Activated CD4-positive, alpha-beta T cell treated with anti-CD3 and anti-CD28 coated beads for 36 hours (primary cell): ENCODE data around the gene LSMEM2. TPM values are rescaled to one million over a fixed set of nuclear protein-coding genes. Genes with fewer than 3 reads are reported as not detected.
A peak's percentile ranks its signal among the peaks of the same experiment; 100 is the strongest.

Source experiments
- ATAC-seq: fragments of 200-7000 bp; cut with Tn5 transposase; one replicate; pipeline ENCODE4 v1.10.0; 2021; ENCODE audit warnings: mild to moderate bottlenecking, moderate library complexity
- CTCF ChIA-PET: fragments of 350-600 bp; sonication (Branson Sonifier 250); formaldehyde crosslinking; loops from one replicate; lab custom pipeline; 2021; ENCODE audit warnings: antibody characterized with exemption; lab: Charles Lee
- POLR2A ChIA-PET: fragments of 350-600 bp; sonication (Branson Sonifier 250); formaldehyde crosslinking; loops from one replicate; lab custom pipeline; 2021; ENCODE audit warnings: antibody characterized with exemption, inconsistent platforms; lab: Charles Lee
- DNase-seq: peaks from one replicate; pipeline ENCODE4 v3.0.0-alpha.2; 2020
- H3K27ac Mint-ChIP-seq: one replicate; pipeline ENCODE4 v1.8.0; 2021; ENCODE audit warnings: mixed read lengths
- H3K27me3 Mint-ChIP-seq: one replicate; pipeline ENCODE4 v1.8.0; 2021; ENCODE audit warnings: mixed read lengths
- H3K36me3 Mint-ChIP-seq: one replicate; pipeline ENCODE4 v1.8.0; 2021; ENCODE audit warnings: low read depth, mixed read lengths
- H3K4me1 Mint-ChIP-seq: one replicate; pipeline ENCODE4 v1.8.0; 2021; ENCODE audit warnings: mixed read lengths
- H3K4me3 Mint-ChIP-seq: one replicate; pipeline ENCODE4 v1.8.0; 2021; ENCODE audit warnings: mild to moderate bottlenecking, moderate library complexity, mixed read lengths
- H3K9me3 Mint-ChIP-seq: one replicate; pipeline ENCODE4 v1.8.0; 2021; ENCODE audit warnings: low read depth, mixed read lengths
- intact Hi-C, 2 experiments: fragments of 100-400 bp; cut with DNase I in 1 of 2; cut with micrococcal nuclease in 1 of 2; formaldehyde crosslinking; loops; one replicate each; pipeline versions ENCODE4 v1.14.2 to v1.15.1; 2022 to 2024; cut with DNase I, micrococcal nuclease
- total RNA-seq, 2 experiments: library from RNA; stranded (reverse); gene quantifications; one replicate each; pipeline ENCODE4 v1.2.3, GENCODE V29; 2021

The LSMEM2 gene
- total RNA-seq, 2 experiments from 2014 or later: not detected

- ChIA-PET POLR2A (interaction anchor here (0.6 to 1.1 kb wide), 2 partner anchors 9 to 45 kb away, joined by 3 read pairs; no protein-coding TSS in a partner anchor), CTCF (interaction anchor here (0.5 to 1.8 kb wide), 13 partner anchors 9 to 513 kb away, joined by 3 to 8 read pairs (median 4); partner anchors contain the start of genes GNAI2, HYAL2 and TUSC2)
- Mint-ChIP-seq H3K4me1 (peaks cover 16% of the 10 kb centered on the region), H3K27ac (peak within 1 kb of the TSS; percentile 99), H3K4me3 (peak within 1 kb of the TSS; percentile 88), H3K27me3 (no peaks in the 10 kb centered on the region), H3K36me3 (peaks cover 35% of the 10 kb centered on the region), H3K9me3 (no peaks in the 10 kb centered on the region)
- DNase-seq: peak; percentile 98
- intact Hi-C loops: loop anchor here (1.0 to 10.0 kb wide), 19 partner anchors 18 to 1093 kb away; partner anchors contain the start of genes CYB561D2 (in 2 of the 2), NPRL2 (in 2 of the 2), TMEM115 (in 2 of the 2) and CISH (in 1 of the 2)
- ATAC-seq: peak; percentile 99
Measured at GRCh38 chr3:50292159-50293078, 13.5 kb downstream of the LSMEM2 start, which contains the start of gene IFRD2. Gene IFRD2 (minus strand): TSS chr3:50292429. CDS start chr3:50292274, 155 bp downstream.

GRCh38 chr3:50293079-50293801, 14.4 kb downstream of the LSMEM2 start:
- no peak for ATAC-seq
- peak overlapping the region; percentile 88 for H3K4me3 Mint-ChIP-seq
- no peaks in the 10 kb centered on the region for H3K9me3 Mint-ChIP-seq
- H3K27me3 Mint-ChIP-seq: no peaks in the 10 kb centered on the region
- H3K27ac Mint-ChIP-seq: peak overlapping the region; percentile 99
- DNase-seq: no peak
- H3K4me1 Mint-ChIP-seq: peaks cover 20% of the 10 kb centered on the region
- intact Hi-C loops: loop anchor here (2.0 to 10.0 kb wide), 4 partner anchors 318 to 881 kb away; partner anchors contain the start of genes CISH (in 1 of the 2), GMPPB (in 1 of the 2), RHOA (in 1 of the 2) and TCTA (in 1 of the 2)
- peaks cover 31% of the 10 kb centered on the region for H3K36me3 Mint-ChIP-seq
- ChIA-PET POLR2A (interaction anchor here (0.6 kb wide), 1 partner anchor 10 kb away, joined by 3 read pairs; no protein-coding TSS in a partner anchor), CTCF (interaction anchor here (0.5 to 1.8 kb wide), 7 partner anchors 31 to 1269 kb away, joined by 3 to 8 read pairs (median 3); partner anchors contain the start of gene GNAI2)

- no peak for ATAC-seq
- Mint-ChIP-seq H3K36me3 (peaks cover 23% of the 10 kb centered on the region), H3K27ac (no peak overlapping the region), H3K4me3 (no peak overlapping the region), H3K9me3 (no peaks in the 10 kb centered on the region), H3K4me1 (peaks cover 21% of the 10 kb centered on the region), H3K27me3 (no peaks in the 10 kb centered on the region)
- ChIA-PET POLR2A (no interaction called here), CTCF (interaction anchor here (0.5 to 1.4 kb wide), 3 partner anchors 30 to 1270 kb away, joined by 3 read pairs; partner anchors contain the start of gene GNAI2)
- intact Hi-C loops: loop anchor here (5.0 to 10.0 kb wide), 2 partner anchors 569 to 882 kb away; partner anchors contain the start of genes GMPPB (in 1 of the 2), RHOA (in 1 of the 2) and TCTA (in 1 of the 2)
- DNase-seq: no peak
Measured at GRCh38 chr3:50294089-50294488, 15.2 kb downstream of the LSMEM2 start.

- Mint-ChIP-seq H3K4me1 (peaks cover 22% of the 10 kb centered on the region), H3K27ac (no peak overlapping the region), H3K27me3 (no peaks in the 10 kb centered on the region), H3K9me3 (no peaks in the 10 kb centered on the region), H3K4me3 (no peak overlapping the region), H3K36me3 (peaks cover 16% of the 10 kb centered on the region)
- ChIA-PET CTCF (interaction anchor here (1.0 to 1.4 kb wide), 2 partner anchors 29 to 59 kb away, joined by 3 read pairs; partner anchors contain the start of gene GNAI2), POLR2A (no interaction called here)
- no peak for ATAC-seq
- no peak for DNase-seq
- intact Hi-C loops: loop anchor here (5.0 to 10.0 kb wide), 3 partner anchors 570 to 1648 kb away; partner anchors contain the start of genes GMPPB (in 1 of the 2), PARP3 (in 1 of the 2), RHOA (in 1 of the 2) and RRP9 (in 1 of the 2)
Measured at GRCh38 chr3:50294492-50295403, 15.9 kb downstream of the LSMEM2 start.

GRCh38 chr3:50295553-50296431, 16.9 kb downstream of the LSMEM2 start:
- DNase-seq (no peak), ATAC-seq (no peak)
- peaks cover 24% of the 10 kb centered on the region for H3K4me1 Mint-ChIP-seq
- ChIA-PET CTCF (interaction anchor here (0.8 kb wide), 1 partner anchor 21 kb away, joined by 3 read pairs; no protein-coding TSS in a partner anchor), POLR2A (no interaction called here)
- peaks cover 8% of the 10 kb centered on the region for H3K36me3 Mint-ChIP-seq
- no peak overlapping the region for H3K27ac Mint-ChIP-seq
- no peaks in the 10 kb centered on the region for H3K9me3 Mint-ChIP-seq
- intact Hi-C loops: loop anchor here (5.0 to 10.0 kb wide), 2 partner anchors 571 to 1647 kb away; partner anchors contain the start of genes GMPPB (in 1 of the 2), PARP3 (in 1 of the 2) and RRP9 (in 1 of the 2)
- H3K4me3 Mint-ChIP-seq: no peak overlapping the region
- H3K27me3 Mint-ChIP-seq: no peaks in the 10 kb centered on the region

- intact Hi-C loops: loop anchor here (5.0 to 10.0 kb wide), 2 partner anchors 572 to 1645 kb away; partner anchors contain the start of genes GMPPB (in 1 of the 2), PARP3 (in 1 of the 2) and RRP9 (in 1 of the 2)
- ChIA-PET CTCF (interaction anchor here (0.7 to 0.9 kb wide), 3 partner anchors 19 to 390 kb away, joined by 3 read pairs; no protein-coding TSS in a partner anchor), POLR2A (interaction anchor here (0.7 to 0.8 kb wide), 2 partner anchors 41 to 272 kb away, joined by 3 read pairs; partner anchors contain the start of gene HEMK1)
- Mint-ChIP-seq H3K4me3 (no peak overlapping the region), H3K4me1 (peaks cover 20% of the 10 kb centered on the region), H3K27me3 (no peaks in the 10 kb centered on the region), H3K27ac (no peak overlapping the region), H3K36me3 (peaks cover 3% of the 10 kb centered on the region), H3K9me3 (no peaks in the 10 kb centered on the region)
- no peak for ATAC-seq
- no peak for DNase-seq
Measured at GRCh38 chr3:50296721-50297383, 18.0 kb downstream of the LSMEM2 start.

- no peaks in the 10 kb centered on the region for H3K9me3 Mint-ChIP-seq
- no peak overlapping the region for H3K4me3 Mint-ChIP-seq
- H3K4me1 Mint-ChIP-seq: peaks cover 20% of the 10 kb centered on the region
- peaks cover 3% of the 10 kb centered on the region for H3K36me3 Mint-ChIP-seq
- ChIA-PET CTCF (interaction anchor here (0.7 to 0.9 kb wide), 3 partner anchors 18 to 391 kb away, joined by 3 read pairs; no protein-coding TSS in a partner anchor), POLR2A (interaction anchor here (0.7 to 0.8 kb wide), 2 partner anchors 40 to 272 kb away, joined by 3 read pairs; partner anchors contain the start of gene HEMK1)
- ATAC-seq (no peak), DNase-seq (no peak)
- H3K27ac Mint-ChIP-seq: no peak overlapping the region
- no peaks in the 10 kb centered on the region for H3K27me3 Mint-ChIP-seq
- intact Hi-C loops: loop anchor here (5.0 to 10.0 kb wide), 2 partner anchors 573 to 1645 kb away; partner anchors contain the start of genes GMPPB (in 1 of the 2), PARP3 (in 1 of the 2) and RRP9 (in 1 of the 2)
Measured at GRCh38 chr3:50297384-50297775, 18.5 kb downstream of the LSMEM2 start.
